Tibial artery (tissue), 4 donors: Measurements from ENCODE around the gene KCTD16.

Source experiments
- DNase-seq, 2 donors: peaks; one replicate each; pipeline ENCODE4 v3.0.0-alpha.2; 2019
- H3K27ac ChIP-seq, 2 donors: fragments of 200-600 bp; sonication (generic) in 1 of 2; 1 replicate in 1 of 2; 2 replicates in 1 of 2; pipeline ENCODE4 v1.5.1; 2018 to 2019; ENCODE audit warnings: mild to moderate bottlenecking in 1 of 2
- H3K27me3 ChIP-seq, 2 donors: fragments of 200-600 bp; sonication (generic) in 1 of 2; one replicate each; pipeline versions ENCODE4 v1.5.1 to v1.6.0; 2016 to 2019
- H3K36me3 ChIP-seq, 3 donors: fragments of 200-600 bp; sonication (generic) in 2 of 3; one replicate each; pipeline ENCODE4 v1.5.1; 2016 to 2019; ENCODE audit warnings: mild to moderate bottlenecking in 2 of 3
- H3K4me1 ChIP-seq, 4 donors: fragments of 200-600 bp; sonication (generic) in 2 of 4; 1 replicate in 3 of 4; 2 replicates in 1 of 4; pipeline ENCODE4 v1.5.1; 2016 to 2019
- H3K4me3 ChIP-seq, 2 donors: fragments of 200-600 bp; sonication (generic) in 1 of 2; 1 replicate in 1 of 2; 2 replicates in 1 of 2; pipeline ENCODE4 v1.5.1; 2018 to 2019; ENCODE audit warnings: mild to moderate bottlenecking in 2 of 2
- H3K9me3 ChIP-seq, 3 donors: fragments of 200-600 bp; sonication (generic) in 1 of 3; one replicate each; pipeline ENCODE4 v1.5.1; 2016 to 2019
- CTCF ChIP-seq, 2 experiments: fragments of 200-600 bp in 1 of 2; fragments of 450-650 bp in 1 of 2; IDR thresholded peaks; one replicate each; pipeline ENCODE4 v1.5.1; 2017 to 2019; ENCODE audit warnings: antibody characterized with exemption in 2 of 2, mild to moderate bottlenecking in 1 of 2, moderate library complexity in 1 of 2
- intact Hi-C: fragments of 100-400 bp; cut with DNase I; formaldehyde crosslinking; loops from one replicate; pipeline ENCODE4 v1.15.0; 2023; ENCODE audit warnings: low total_unique reads

The KCTD16 gene

GRCh38 chr5:144126707-144127106 is 44.0 kb upstream of the KCTD16 start:
- Histone ChIP-seq H3K27me3 (no peaks in the 10 kb centered on the region), H3K27ac (no peak overlapping the region), H3K4me1 (no peaks in the 10 kb centered on the region), H3K4me3 (no peak overlapping the region), H3K36me3 (no peaks in the 10 kb centered on the region), H3K9me3 (no peaks in the 10 kb centered on the region)
- intact Hi-C loops: no loop called here
- TF ChIP-seq CTCF (IDR thresholded peaks at IDR 0.05): no peak
- DNase-seq: no peak

GRCh38 chr5:144128844-144129243 is 41.8 kb upstream of the KCTD16 start:
- Histone ChIP-seq H3K9me3 (no peaks in the 10 kb centered on the region), H3K27ac (no peak overlapping the region), H3K36me3 (no peaks in the 10 kb centered on the region), H3K4me3 (no peak overlapping the region), H3K27me3 (no peaks in the 10 kb centered on the region), H3K4me1 (no peaks in the 10 kb centered on the region)
- no peak for TF ChIP-seq CTCF (IDR thresholded peaks at IDR 0.05)
- intact Hi-C loops: no loop called here
- DNase-seq: no peak

GRCh38 chr5:144130306-144130705 is 40.4 kb upstream of the KCTD16 start:
- H3K27me3 ChIP-seq: no peaks in the 10 kb centered on the region
- H3K9me3 ChIP-seq: no peaks in the 10 kb centered on the region
- TF ChIP-seq CTCF (IDR thresholded peaks at IDR 0.05): no peak
- intact Hi-C loops: no loop called here
- DNase-seq: no peak
- no peak overlapping the region for H3K27ac ChIP-seq
- H3K36me3 ChIP-seq: no peaks in the 10 kb centered on the region
- no peaks in the 10 kb centered on the region for H3K4me1 ChIP-seq
- H3K4me3 ChIP-seq: no peak overlapping the region

- Histone ChIP-seq H3K27ac (no peak overlapping the region), H3K4me1 (no peaks in the 10 kb centered on the region), H3K27me3 (no peaks in the 10 kb centered on the region), H3K36me3 (no peaks in the 10 kb centered on the region), H3K9me3 (no peaks in the 10 kb centered on the region), H3K4me3 (no peak overlapping the region)
- no peak for DNase-seq
- TF ChIP-seq CTCF (IDR thresholded peaks at IDR 0.05): no peak
- intact Hi-C loops: no loop called here
Observed at GRCh38 chr5:144131261-144131660, 39.4 kb upstream of the KCTD16 start.

GRCh38 chr5:144133050-144133633 is 37.5 kb upstream of the KCTD16 start:
- intact Hi-C loops: no loop called here
- no peaks in the 10 kb centered on the region for H3K4me1 ChIP-seq
- no peaks in the 10 kb centered on the region for H3K27me3 ChIP-seq
- H3K36me3 ChIP-seq: no peaks in the 10 kb centered on the region
- H3K9me3 ChIP-seq: no peaks in the 10 kb centered on the region
- TF ChIP-seq CTCF (IDR thresholded peaks at IDR 0.05): no peak
- H3K4me3 ChIP-seq: no peak overlapping the region
- DNase-seq: no peak
- H3K27ac ChIP-seq: no peak overlapping the region
